ENCODE data around the gene SIGLEC14. TPM values are rescaled to one million over a fixed set of nuclear protein-coding genes. Genes with fewer than 3 reads are reported as not detected.

Gene SIGLEC14
- total and polyA plus RNA-seq, 10 donors = 13.3 to 101 (median 48.9) TPM; not detected in 2

GRCh38 chr19:51668216-51668615 is 21.6 kb upstream of the SIGLEC14 start:
- H3K4me1 ChIP-seq = peaks cover 0 to 4% (median 0%) of the 10 kb centered on the region in 6 donors
- intact Hi-C loops (cut with DNase I; ENCODE audit: low total_unique reads) = no loop called here
- no peak overlapping the region for H3K4me3 ChIP-seq
- H3K9me3 ChIP-seq = peaks cover 0 to 12% (median 1%) of the 10 kb centered on the region in 8 donors
- no peak for DNase-seq
- 64 to 83% (median 75%) methylated on average over 3 of the region's 3 CpGs for WGBS, 5 donors
- H3K27ac ChIP-seq = no peak overlapping the region
- no peaks in the 10 kb centered on the region for H3K36me3 ChIP-seq
- TF ChIP-seq, protein P1, sequence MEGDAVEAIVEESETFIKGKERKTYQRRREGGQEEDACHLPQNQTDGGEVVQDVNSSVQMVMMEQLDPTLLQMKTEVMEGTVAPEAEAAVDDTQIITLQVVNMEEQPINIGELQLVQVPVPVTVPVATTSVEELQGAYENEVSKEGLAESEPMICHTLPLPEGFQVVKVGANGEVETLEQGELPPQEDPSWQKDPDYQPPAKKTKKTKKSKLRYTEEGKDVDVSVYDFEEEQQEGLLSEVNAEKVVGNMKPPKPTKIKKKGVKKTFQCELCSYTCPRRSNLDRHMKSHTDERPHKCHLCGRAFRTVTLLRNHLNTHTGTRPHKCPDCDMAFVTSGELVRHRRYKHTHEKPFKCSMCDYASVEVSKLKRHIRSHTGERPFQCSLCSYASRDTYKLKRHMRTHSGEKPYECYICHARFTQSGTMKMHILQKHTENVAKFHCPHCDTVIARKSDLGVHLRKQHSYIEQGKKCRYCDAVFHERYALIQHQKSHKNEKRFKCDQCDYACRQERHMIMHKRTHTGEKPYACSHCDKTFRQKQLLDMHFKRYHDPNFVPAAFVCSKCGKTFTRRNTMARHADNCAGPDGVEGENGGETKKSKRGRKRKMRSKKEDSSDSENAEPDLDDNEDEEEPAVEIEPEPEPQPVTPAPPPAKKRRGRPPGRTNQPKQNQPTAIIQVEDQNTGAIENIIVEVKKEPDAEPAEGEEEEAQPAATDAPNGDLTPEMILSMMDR (IDR thresholded peaks at IDR 0.05 in 8 of 11, conservative IDR thresholded peaks at IDR 0.05 in 3 of 11) = no peak
- no peak for TF ChIP-seq POLR2A (IDR thresholded peaks at IDR 0.05)
- no peak for TF ChIP-seq POLR2AphosphoS5 (IDR thresholded peaks at IDR 0.05)
- H3K27me3 ChIP-seq (replicated peaks in 1 of 7) = peaks cover 0 to 66% (median 10%) of the 10 kb centered on the region in 7 donors

GRCh38 chr19:51664997-51665396 is 18.4 kb upstream of the SIGLEC14 start:
- no peak for DNase-seq
- Histone ChIP-seq H3K27ac (no peak overlapping the region), H3K9me3 (peaks cover 0 to 12% (median 1%) of the 10 kb centered on the region in 8 donors), H3K27me3 (replicated peaks in 1 of 7) (peaks cover 0 to 81% (median 15%) of the 10 kb centered on the region in 7 donors), H3K36me3 (no peaks in the 10 kb centered on the region), H3K4me3 (no peak overlapping the region), H3K4me1 (peaks cover 0 to 4% (median 0%) of the 10 kb centered on the region in 6 donors)
- 57 to 68% (median 65%) methylated on average over 3 of the region's 3 CpGs for WGBS, 5 donors
- TF ChIP-seq POLR2AphosphoS5 (IDR thresholded peaks at IDR 0.05) (no peak), POLR2A (IDR thresholded peaks at IDR 0.05) (no peak)
- TF ChIP-seq, protein P1 (IDR thresholded peaks at IDR 0.05 in 8 of 11, conservative IDR thresholded peaks at IDR 0.05 in 3 of 11) = no peak
- intact Hi-C loops (cut with DNase I; ENCODE audit: low total_unique reads) = loop anchor here (5.0 kb wide), 1 partner anchor 333 kb away; no protein-coding TSS in a partner anchor

- 24 to 44% (median 28%) methylated on average over 1 of the region's 1 CpG for WGBS, 5 donors
- Histone ChIP-seq H3K4me1 (peaks cover 0 to under 1% (median 0%) of the 10 kb centered on the region in 6 donors), H3K27ac (no peak overlapping the region), H3K4me3 (no peak overlapping the region), H3K9me3 (peaks cover 0 to 12% (median 1%) of the 10 kb centered on the region in 8 donors), H3K36me3 (no peaks in the 10 kb centered on the region), H3K27me3 (replicated peaks in 1 of 7) (peaks cover 0 to 74% (median 15%) of the 10 kb centered on the region in 7 donors)
- DNase-seq = no peak
- TF ChIP-seq, protein P1 (IDR thresholded peaks at IDR 0.05 in 8 of 11, conservative IDR thresholded peaks at IDR 0.05 in 3 of 11) = no peak
- TF ChIP-seq POLR2A (IDR thresholded peaks at IDR 0.05) (no peak), POLR2AphosphoS5 (IDR thresholded peaks at IDR 0.05) (no peak)
- intact Hi-C loops (cut with DNase I; ENCODE audit: low total_unique reads) = loop anchor here (5.0 kb wide), 1 partner anchor 332 kb away; no protein-coding TSS in a partner anchor
Measured at GRCh38 chr19:51664131-51664530, 17.5 kb upstream of the SIGLEC14 start.

GRCh38 chr19:51663650-51664049 is 17.0 kb upstream of the SIGLEC14 start:
- 45 to 61% (median 54%) methylated on average over 3 of the region's 3 CpGs for WGBS, 5 donors
- Histone ChIP-seq H3K4me1 (peaks cover 0 to 4% (median 0%) of the 10 kb centered on the region in 6 donors), H3K27ac (no peak overlapping the region), H3K4me3 (no peak overlapping the region), H3K27me3 (replicated peaks in 1 of 7) (peaks cover 0 to 74% (median 15%) of the 10 kb centered on the region in 7 donors), H3K9me3 (peaks cover 0 to 12% (median 1%) of the 10 kb centered on the region in 8 donors), H3K36me3 (no peaks in the 10 kb centered on the region)
- intact Hi-C loops (cut with DNase I; ENCODE audit: low total_unique reads) = loop anchor here (5.0 kb wide), 1 partner anchor 331 kb away; no protein-coding TSS in a partner anchor
- TF ChIP-seq POLR2AphosphoS5 (IDR thresholded peaks at IDR 0.05) (no peak), POLR2A (IDR thresholded peaks at IDR 0.05) (no peak)
- TF ChIP-seq, protein P1 (IDR thresholded peaks at IDR 0.05 in 8 of 11, conservative IDR thresholded peaks at IDR 0.05 in 3 of 11) = no peak
- no peak for DNase-seq

All from spleen (tissue), 11 donors.